ENCODE data around the gene TSPAN10.

TSPAN10 gene

GRCh38 chr17:81690549-81690948 is 53.6 kb downstream of the TSPAN10 start:
- DNase-seq: no peak

- DNase-seq: no peak
Observed at GRCh38 chr17:81691196-81691595, 54.2 kb downstream of the TSPAN10 start.

GRCh38 chr17:81691608-81692007 is 54.6 kb downstream of the TSPAN10 start:
- DNase-seq: no peak

GRCh38 chr17:81693509-81694210 is 56.7 kb downstream of the TSPAN10 start:
- DNase-seq: no peak

GRCh38 chr17:81694810-81695209 is 57.8 kb downstream of the TSPAN10 start:
- no peak for DNase-seq

- no peak for DNase-seq
Observed at GRCh38 chr17:81695211-81695610, 58.2 kb downstream of the TSPAN10 start.

GRCh38 chr17:81695801-81696200 is 58.8 kb downstream of the TSPAN10 start:
- no peak for DNase-seq

- DNase-seq: no peak
Observed at GRCh38 chr17:81696218-81696941, 59.4 kb downstream of the TSPAN10 start.

- DNase-seq: no peak
Observed at GRCh38 chr17:81697261-81698044, 60.5 kb downstream of the TSPAN10 start.
